ENCODE measurements around the gene SPATC1L.

SPATC1L gene

GRCh38 chr21:46120301-46121285 is 63.7 kb downstream of the SPATC1L start:
- no peak for DNase-seq (ENCODE audit: low read depth)

- DNase-seq (ENCODE audit: low read depth), result no peak
Observed at GRCh38 chr21:46119637-46120271, 64.5 kb downstream of the SPATC1L start.

GRCh38 chr21:46119144-46119636 is 65.1 kb downstream of the SPATC1L start:
- no peak for DNase-seq (ENCODE audit: low read depth)

- no peak for DNase-seq (ENCODE audit: low read depth)
Observed at GRCh38 chr21:46118316-46119143, 65.7 kb downstream of the SPATC1L start.

- DNase-seq (ENCODE audit: low read depth), result no peak
Observed at GRCh38 chr21:46117586-46118315, 66.5 kb downstream of the SPATC1L start.

GRCh38 chr21:46116776-46117585 is 67.3 kb downstream of the SPATC1L start:
- no peak for DNase-seq (ENCODE audit: low read depth)

- no peak for DNase-seq (ENCODE audit: low read depth)
Observed at GRCh38 chr21:46116189-46116775, 68.0 kb downstream of the SPATC1L start.

GRCh38 chr21:46115441-46116188 is 68.6 kb downstream of the SPATC1L start:
- DNase-seq (ENCODE audit: low read depth), result no peak

- no peak for DNase-seq (ENCODE audit: low read depth)
Observed at GRCh38 chr21:46114963-46115362, 69.3 kb downstream of the SPATC1L start.

GRCh38 chr21:46113497-46114176 is 70.6 kb downstream of the SPATC1L start:
- no peak for DNase-seq (ENCODE audit: low read depth)

GRCh38 chr21:46112725-46113215 is 71.5 kb downstream of the SPATC1L start:
- no peak for DNase-seq (ENCODE audit: low read depth)

- DNase-seq (ENCODE audit: low read depth), result no peak
Observed at GRCh38 chr21:46111857-46112724, 72.2 kb downstream of the SPATC1L start.

- DNase-seq (ENCODE audit: low read depth), result no peak
Observed at GRCh38 chr21:46111193-46111571, 73.1 kb downstream of the SPATC1L start.

All from T follicular helper cell (primary cell).